H1 (cell line): ENCODE results near the gene NRBF2. TPM values are rescaled to one million over a fixed set of nuclear protein-coding genes. Genes with fewer than 3 reads are reported as not detected.
"Not testable (repeated sequence)": the region's sequence is repeated elsewhere in the genome, so short reads cannot be mapped to it uniquely, and the experiment has no call there.

Source experiments
- CTCF ChIA-PET: fragments of 300-600 bp; sonication (Branson Sonifier 250); formaldehyde crosslinking; loops from one replicate; lab custom pipeline; 2021; ENCODE audit not compliant: partially characterized antibody; lab: Charles Lee
- POLR2A ChIA-PET: fragments of 300-600 bp; sonication (Branson Sonifier 250); formaldehyde crosslinking; loops from one replicate; lab custom pipeline; 2021; ENCODE audit warnings: inconsistent platforms; ENCODE audit not compliant: partially characterized antibody; lab: Charles Lee
- DNase-seq, 2 experiments: peaks; one replicate each; pipeline versions ENCODE4 v3.0.0 to v3.0.0-alpha.2; 2010 to 2022; ENCODE audit warnings: low spot score in 2 of 2, low read depth in 1 of 2, mixed read lengths in 1 of 2
- FAIRE-seq: peaks from 2 replicates; lab custom pipeline; 2011; peaks lifted over from hg19 to GRCh38; lab: Jason Lieb, UNC
- H2AFZ ChIP-seq: 2 replicates; pipeline ENCODE4 v1.8.1; 2012; ENCODE audit warnings: low read length, inconsistent platforms
- H2AK5ac ChIP-seq: 2 replicates; pipeline ENCODE4 v1.6.1; 2013; ENCODE audit warnings: low read depth, low read length
- H2BK120ac ChIP-seq: replicated peaks from 2 replicates; pipeline ENCODE3; 2013; ENCODE audit warnings: low read depth, low read length, inconsistent platforms
- H2BK12ac ChIP-seq: 2 replicates; pipeline ENCODE4 v1.6.1; 2013; ENCODE audit warnings: low read depth, low read length
- H2BK15ac ChIP-seq: 2 replicates; pipeline ENCODE4 v1.6.1; 2013; ENCODE audit warnings: low read length
- H2BK20ac ChIP-seq: 2 replicates; pipeline ENCODE4 v1.6.1; 2013; ENCODE audit warnings: low read length
- H2BK5ac ChIP-seq: 2 replicates; pipeline ENCODE4 v1.6.1; 2013; ENCODE audit warnings: low read depth, low read length
- H3K14ac ChIP-seq: 2 replicates; pipeline ENCODE4 v1.6.1; 2013; ENCODE audit warnings: inconsistent platforms; ENCODE audit not compliant: insufficient read length
- H3K18ac ChIP-seq: 2 replicates; pipeline ENCODE4 v1.6.1; 2013; ENCODE audit warnings: low read length; ENCODE audit errors: extremely low read depth
- H3K23ac ChIP-seq: 2 replicates; pipeline ENCODE4 v1.6.1; 2013; ENCODE audit warnings: inconsistent platforms; ENCODE audit not compliant: insufficient read length
- H3K23me2 ChIP-seq: 2 replicates; pipeline ENCODE4 v1.6.1; 2013; ENCODE audit warnings: low read depth, low read length
- H3K27ac ChIP-seq: 2 replicates; pipeline ENCODE4 v1.6.1; 2011; ENCODE audit warnings: low read depth, low read length, inconsistent platforms
- H3K27me3 ChIP-seq, 4 experiments: replicated peaks in 1 of 4; 1 replicate in 1 of 4; 2 replicates in 3 of 4; pipeline versions ENCODE4 v1.6.1 to v1.8.1; 2011 to 2013; ENCODE audit warnings: low read length in 3 of 4, mild to moderate bottlenecking in 3 of 4, inconsistent platforms in 2 of 4, mixed read lengths in 2 of 4, moderate library complexity in 1 of 4; ENCODE audit not compliant: control insufficient read depth in 3 of 4, insufficient read depth in 3 of 4; ENCODE audit errors: extremely low read depth in 1 of 4
- H3K36me3 ChIP-seq, 4 experiments: 2 replicates each; pipeline versions ENCODE4 v1.6.1 to v1.8.1; 2011 to 2013; ENCODE audit warnings: mild to moderate bottlenecking in 4 of 4, low read length in 3 of 4, moderate library complexity in 2 of 4, control low read depth in 1 of 4, inconsistent platforms in 1 of 4; ENCODE audit not compliant: insufficient read depth in 4 of 4, control insufficient read depth in 2 of 4
- H3K4ac ChIP-seq: replicated peaks from 2 replicates; pipeline ENCODE3; 2013; ENCODE audit warnings: low read length, low read depth, mixed read lengths, inconsistent platforms; ENCODE audit not compliant: insufficient read length
- H3K4me1 ChIP-seq, 4 experiments: replicated peaks in 1 of 4; 1 replicate in 1 of 4; 2 replicates in 3 of 4; pipeline versions ENCODE4 v1.6.1 to v1.8.1; 2011 to 2013; ENCODE audit warnings: low read length in 3 of 4, inconsistent platforms in 2 of 4, mixed read lengths in 1 of 4; ENCODE audit not compliant: insufficient read depth in 4 of 4, control insufficient read depth in 3 of 4
- H3K4me2 ChIP-seq, 2 experiments: 2 replicates each; pipeline versions ENCODE4 v1.6.1 to v1.8.1; 2011 to 2013; ENCODE audit warnings: low read depth in 2 of 2, low read length in 2 of 2, control low read depth in 1 of 2, inconsistent platforms in 1 of 2, mild to moderate bottlenecking in 1 of 2; ENCODE audit not compliant: insufficient read depth in 1 of 2
- H3K4me3 ChIP-seq, 4 experiments: fragments of 200-600, 300-600 bp in 1 of 4; sonication (generic), shearing (Covaris generic), sonication (Bioruptor Twin) in 1 of 4; 2 replicates each; pipeline versions ENCODE4 v1.5.1 to v1.8.1; 2011 to 2016; ENCODE audit warnings: low read length in 4 of 4, low read depth in 3 of 4, control low read depth in 2 of 4, inconsistent platforms in 2 of 4, mild to moderate bottlenecking in 2 of 4, mixed read lengths in 1 of 4, moderate library complexity in 1 of 4; ENCODE audit not compliant: insufficient read depth in 2 of 4; ENCODE audit errors: extremely low read depth in 1 of 4
- H3K56ac ChIP-seq: replicated peaks from 2 replicates; pipeline ENCODE3; 2013; ENCODE audit warnings: low read depth, mild to moderate bottlenecking, mixed read lengths, low read length, inconsistent platforms; ENCODE audit not compliant: insufficient read length
- H3K79me1 ChIP-seq: 2 replicates; pipeline ENCODE4 v1.6.1; 2013; ENCODE audit warnings: low read depth, low read length, control low read depth
- H3K79me2 ChIP-seq, 2 experiments: 2 replicates each; pipeline versions ENCODE4 v1.6.1 to v1.8.1; 2012 to 2013; ENCODE audit warnings: low read length in 2 of 2, mild to moderate bottlenecking in 2 of 2, inconsistent platforms in 1 of 2; ENCODE audit not compliant: insufficient read depth in 2 of 2, control insufficient read depth in 1 of 2
- H3K9ac ChIP-seq, 4 experiments: replicated peaks in 1 of 4; 1 replicate in 1 of 4; 2 replicates in 3 of 4; pipeline versions ENCODE4 v1.6.1 to v1.8.1; 2011 to 2013; ENCODE audit warnings: low read depth in 3 of 4, low read length in 3 of 4, control low read depth in 2 of 4, mild to moderate bottlenecking in 2 of 4, moderate library complexity in 2 of 4, inconsistent platforms in 1 of 4; ENCODE audit errors: extremely low read depth in 1 of 4
- H3K9me3 ChIP-seq, 2 experiments: 2 replicates each; pipeline versions ENCODE4 v1.6.1 to v1.8.1; 2012 to 2013; ENCODE audit warnings: mild to moderate bottlenecking in 2 of 2, moderate library complexity in 2 of 2, control low read depth in 1 of 2, inconsistent platforms in 1 of 2, low read depth in 1 of 2, low read length in 1 of 2, mixed read lengths in 1 of 2; ENCODE audit not compliant: insufficient read depth in 2 of 2
- H4K20me1 ChIP-seq, 2 experiments: replicated peaks in 1 of 2; 2 replicates each; pipeline versions ENCODE3 to v1.8.1; 2011 to 2013; ENCODE audit warnings: inconsistent platforms in 2 of 2, low read length in 2 of 2, mild to moderate bottlenecking in 1 of 2; ENCODE audit not compliant: insufficient read depth in 2 of 2, control insufficient read depth in 1 of 2
- H4K5ac ChIP-seq: 2 replicates; pipeline ENCODE4 v1.6.1; 2013; ENCODE audit warnings: low read length, low read depth, mixed read lengths, inconsistent platforms; ENCODE audit not compliant: insufficient read length
- H4K8ac ChIP-seq: 2 replicates; pipeline ENCODE4 v1.8.0; 2013; ENCODE audit warnings: mild to moderate bottlenecking, moderate library complexity, low read length, inconsistent platforms; ENCODE audit not compliant: insufficient read depth; ENCODE audit errors: extremely low read depth
- H4K91ac ChIP-seq: replicated peaks from 2 replicates; pipeline ENCODE3; 2013; ENCODE audit warnings: low read length, mixed read lengths, inconsistent platforms; ENCODE audit not compliant: insufficient read length
- WGBS, 2 experiments: shearing (Covaris generic) in 1 of 2; methylation state at CpG; one replicate each; pipeline versions ENCODE4 v1.1.6 to v1.1.7; 2013 to 2015; ENCODE audit warnings: low lambda C conversion rate in 2 of 2, mixed read lengths in 2 of 2, inconsistent platforms in 1 of 2, low coverage in 1 of 2, missing lambda C conversion rate in 1 of 2; ENCODE audit not compliant: insufficient replicate concordance in 2 of 2, insufficient coverage in 1 of 2, insufficient read length in 1 of 2; ENCODE audit errors: extremely low coverage in 1 of 2, missing lambda C conversion rate in 1 of 2; 5-methylcytosine and 5-hydroxymethylcytosine counted together
- polyA plus RNA-seq, 7 experiments: library from polyadenylated mRNA; depleted of rRNA in 3 of 7; stranded (reverse) in 5 of 7; unstranded in 2 of 7; fragments of >200 nt in 5 of 7; fragments of 200-250 nt in 2 of 7; gene quantifications; 1 replicate in 5 of 7; 2 replicates in 1 of 7; 4 replicates in 1 of 7; pipeline versions ENCODE4 v1.2.1 to v1.2.3, GENCODE V29; 2011 to 2013; ENCODE audit warnings: missing spikeins in 2 of 7, mixed read lengths in 2 of 7
- total RNA-seq: library from RNA; stranded (reverse); fragmentation: NEBNext Ultra II Directional; extraction: Animal tissue kit (Norgen Biotek cat#: 25700); gene quantifications from 2 replicates; pipeline ENCODE4 v1.2.1, GENCODE V29; 2021

The NRBF2 gene
- total and polyA plus RNA-seq, 2 of the 8 experiments (the other 6 are each of a cell fraction or from before 2014, with no cell fraction given) = 11.0 to 29.9 TPM

- Histone ChIP-seq H3K36me3 (peaks cover 3 to 23% (median 10%) of the 10 kb centered on the region in 4 experiments; a peak in 4 of 8 replicates), H3K79me2 (peaks cover 0 to 13% of the 10 kb centered on the region in 2 experiments; a peak in 2 of 4 replicates)
- DNase-seq, H2AK5ac ChIP-seq, H2BK120ac ChIP-seq, H3K4me1 ChIP-seq, H3K9me3 ChIP-seq, H2BK15ac ChIP-seq, H3K23ac ChIP-seq, H3K79me1 ChIP-seq, FAIRE-seq, H2BK12ac ChIP-seq, H3K27me3 ChIP-seq, H4K91ac ChIP-seq, H4K20me1 ChIP-seq, H3K9ac ChIP-seq, H2BK20ac ChIP-seq, H3K14ac ChIP-seq, CTCF ChIA-PET, H3K4me3 ChIP-seq, H3K23me2 ChIP-seq, H3K4ac ChIP-seq, H3K4me2 ChIP-seq, H3K56ac ChIP-seq, POLR2A ChIA-PET, H3K18ac ChIP-seq, H4K8ac ChIP-seq, H3K27ac ChIP-seq, H2AFZ ChIP-seq, H4K5ac ChIP-seq, H2BK5ac ChIP-seq: not testable (repeated sequence)
- 96% methylated on average over 9 of the region's 9 CpGs; no CpG with 5 or more reads in 1 of the 2 experiments for WGBS, 2 experiments
Observed at GRCh38 chr10:63153868-63154545, 20.9 kb downstream of the NRBF2 start.
